ENCODE measurements around the gene BPIFA1. TPM values are rescaled to one million over a fixed set of nuclear protein-coding genes. Genes with fewer than 3 reads are reported as not detected.
A peak's percentile ranks its signal among the peaks of the same experiment; 100 is the strongest.

The BPIFA1 gene
- total RNA-seq, 1 donor from 2014 or later: not detected

GRCh38 chr20:33239979-33240736, 4.4 kb downstream of the BPIFA1 start:
- DNase-seq (ENCODE audit: low read depth): no peak

- no peak for DNase-seq (ENCODE audit: low read depth)
Measured at GRCh38 chr20:33240923-33241322, 5.1 kb downstream of the BPIFA1 start.

GRCh38 chr20:33242319-33243100, 6.7 kb downstream of the BPIFA1 start:
- DNase-seq (ENCODE audit: low read depth): no peak

- no peak for DNase-seq (ENCODE audit: low read depth)
Measured at GRCh38 chr20:33246077-33246476, 10.3 kb downstream of the BPIFA1 start.

- DNase-seq (ENCODE audit: low read depth): peak; percentile 39
Measured at GRCh38 chr20:33249456-33249855, 13.7 kb downstream of the BPIFA1 start.

- DNase-seq (ENCODE audit: low read depth): peak; percentile 5
Measured at GRCh38 chr20:33250666-33251065, 14.9 kb downstream of the BPIFA1 start.

- no peak for DNase-seq (ENCODE audit: low read depth)
Measured at GRCh38 chr20:33251496-33251895, 15.7 kb downstream of the BPIFA1 start.

GRCh38 chr20:33252460-33252859, 16.7 kb downstream of the BPIFA1 start:
- DNase-seq (ENCODE audit: low read depth): no peak

- DNase-seq (ENCODE audit: low read depth): no peak
Measured at GRCh38 chr20:33255005-33255404, 19.2 kb downstream of the BPIFA1 start.

- no peak for DNase-seq (ENCODE audit: low read depth)
Measured at GRCh38 chr20:33257237-33257636, 21.4 kb downstream of the BPIFA1 start.

GRCh38 chr20:33259371-33259770, 23.6 kb downstream of the BPIFA1 start:
- no peak for DNase-seq (ENCODE audit: low read depth)

- peak; percentile 2 for DNase-seq (ENCODE audit: low read depth)
Measured at GRCh38 chr20:33261465-33261864, 25.7 kb downstream of the BPIFA1 start.

GRCh38 chr20:33262658-33263065, 26.9 kb downstream of the BPIFA1 start:
- DNase-seq (ENCODE audit: low read depth): peak; percentile 62

GRCh38 chr20:33263784-33264183, 28.0 kb downstream of the BPIFA1 start:
- no peak for DNase-seq (ENCODE audit: low read depth)

- DNase-seq (ENCODE audit: low read depth): no peak
Measured at GRCh38 chr20:33267701-33268100, 31.9 kb downstream of the BPIFA1 start.

GRCh38 chr20:33272155-33272873, 36.5 kb downstream of the BPIFA1 start:
- no peak for DNase-seq (ENCODE audit: low read depth)

- no peak for DNase-seq (ENCODE audit: low read depth)
Measured at GRCh38 chr20:33273117-33273851, 37.5 kb downstream of the BPIFA1 start.

GRCh38 chr20:33275215-33275614, 39.4 kb downstream of the BPIFA1 start:
- no peak for DNase-seq (ENCODE audit: low read depth)

- DNase-seq (ENCODE audit: low read depth): no peak
Measured at GRCh38 chr20:33275871-33276270, 40.1 kb downstream of the BPIFA1 start.

GRCh38 chr20:33276303-33277113, 40.7 kb downstream of the BPIFA1 start:
- DNase-seq (ENCODE audit: low read depth): no peak
